ENCODE measurements around the gene ADPRM. TPM values are rescaled to one million over a fixed set of nuclear protein-coding genes. Genes with fewer than 3 reads are reported as not detected.
"Not testable (repeated sequence)": the region's sequence is repeated elsewhere in the genome, so short reads cannot be mapped to it uniquely, and the experiment has no call there.

The ADPRM gene
- total RNA-seq, 6 experiments from 2014 or later = 3.6 to 9.6 (median 4.5) TPM

GRCh38 chr17:10687499-10687898, 9.9 kb upstream of the ADPRM start:
- no peak overlapping the region for H3K4me3 ChIP-seq
- peaks cover 9 to 65% (median 23%) of the 10 kb centered on the region in 4 donors for H3K36me3 ChIP-seq
- intact Hi-C loops (cut with DNase I) = no loop called here
- no peak overlapping the region for H3K27ac ChIP-seq
- no peaks in the 10 kb centered on the region for H3K4me1 ChIP-seq
- no peaks in the 10 kb centered on the region for H3K27me3 ChIP-seq
- WGBS (ENCODE audit: insufficient coverage, low coverage, low lambda C conversion rate, missing lambda C conversion rate) = 75% methylated on average over 2 of the region's 2 CpGs
- TF ChIP-seq POLR2A (IDR thresholded peaks at IDR 0.05) (no peak), CTCF (IDR thresholded peaks at IDR 0.05) (no peak)
- DNase-seq (no peak), ATAC-seq (no peak)
- no peaks in the 10 kb centered on the region for H3K9me3 ChIP-seq

- peaks cover 0 to 42% (median 9%) of the 10 kb centered on the region in 4 donors for H3K36me3 ChIP-seq
- intact Hi-C loops (cut with DNase I); DNase-seq; H3K4me3 ChIP-seq; H3K27me3 ChIP-seq; H3K27ac ChIP-seq; H3K9me3 ChIP-seq; ATAC-seq: not testable (repeated sequence)
- H3K4me1 ChIP-seq = peaks cover 0 to 26% (median 5%) of the 10 kb centered on the region in 4 donors
- WGBS (ENCODE audit: insufficient coverage, low coverage, low lambda C conversion rate, missing lambda C conversion rate) = 70% methylated on average over 4 of the region's 17 CpGs
Observed at GRCh38 chr17:10695875-10696407, 1.5 kb upstream of the ADPRM start.

- no peaks in the 10 kb centered on the region for H3K27me3 ChIP-seq
- peak overlapping the region; percentile 92 to 97 (median 93) for H3K27ac ChIP-seq
- DNase-seq (no peak), ATAC-seq (peak; percentile 23 to 55 (median 38))
- intact Hi-C loops (cut with DNase I) = no loop called here
- no peaks in the 10 kb centered on the region for H3K9me3 ChIP-seq
- peaks cover 0 to 26% (median 5%) of the 10 kb centered on the region in 4 donors for H3K4me1 ChIP-seq
- peak overlapping the region; percentile 89 to 99 (median 95) for H3K4me3 ChIP-seq
- WGBS (ENCODE audit: insufficient coverage, low coverage, low lambda C conversion rate, missing lambda C conversion rate) = 4% methylated on average over 18 of the region's 18 CpGs
- no peak for TF ChIP-seq POLR2A (IDR thresholded peaks at IDR 0.05)
- no peak for TF ChIP-seq CTCF (IDR thresholded peaks at IDR 0.05)
- H3K36me3 ChIP-seq = peaks cover 0 to 21% (median 0%) of the 10 kb centered on the region in 4 donors
Observed at GRCh38 chr17:10698096-10698818, 863 bp downstream of the ADPRM start.

GRCh38 chr17:10699856-10700255, 2.5 kb downstream of the ADPRM start:
- intact Hi-C loops (cut with DNase I) = no loop called here
- WGBS (ENCODE audit: insufficient coverage, low coverage, low lambda C conversion rate, missing lambda C conversion rate) = 86% methylated on average over 1 of the region's 1 CpG
- no peaks in the 10 kb centered on the region for H3K9me3 ChIP-seq

More at GRCh38 chr17:10699856-10700255, 2.5 kb downstream of the ADPRM start:
- H3K4me1 ChIP-seq = peaks cover 0 to 26% (median 5%) of the 10 kb centered on the region in 4 donors
- H3K27me3 ChIP-seq = no peaks in the 10 kb centered on the region
- DNase-seq (no peak), ATAC-seq (no peak)
- TF ChIP-seq CTCF (IDR thresholded peaks at IDR 0.05) = no peak
- no peak for TF ChIP-seq POLR2A (IDR thresholded peaks at IDR 0.05)
- no peak overlapping the region for H3K27ac ChIP-seq
- no peak overlapping the region for H3K4me3 ChIP-seq
- H3K36me3 ChIP-seq = peaks cover 0 to 9% (median 0%) of the 10 kb centered on the region in 4 donors

All from right lobe of liver (tissue), 6 donors.